Sigmoid colon (tissue), 7 donors: ENCODE results near the gene IRX3. TPM values are rescaled to one million over a fixed set of nuclear protein-coding genes. Genes with fewer than 3 reads are reported as not detected.
A peak's percentile ranks its signal among the peaks of the same experiment; 100 is the strongest.

Source experiments
- DNase-seq: peaks from one replicate; pipeline ENCODE4 v3.0.0-alpha.2; 2019
- H3K27ac ChIP-seq, 4 donors: fragments of 200-600 bp; sonication (generic); one replicate each; pipeline ENCODE4 v1.5.1; 2016 to 2019; ENCODE audit warnings: mild to moderate bottlenecking in 1 of 4
- H3K27me3 ChIP-seq, 3 donors: fragments of 200-600 bp; sonication (generic); one replicate each; pipeline ENCODE4 v1.5.1; 2019; ENCODE audit warnings: mild to moderate bottlenecking in 1 of 3
- H3K36me3 ChIP-seq, 4 donors: fragments of 200-600 bp; sonication (generic); one replicate each; pipeline ENCODE4 v1.5.1; 2016 to 2019
- H3K4me1 ChIP-seq, 4 donors: fragments of 200-600 bp; sonication (generic); one replicate each; pipeline ENCODE4 v1.5.1; 2017 to 2019
- H3K4me3 ChIP-seq, 4 donors: fragments of 200-600 bp; sonication (generic); one replicate each; pipeline ENCODE4 v1.5.1; 2017 to 2019; ENCODE audit warnings: mild to moderate bottlenecking in 2 of 4, moderate library complexity in 1 of 4
- H3K9me3 ChIP-seq, 4 donors: fragments of 200-600 bp in 3 of 4; sonication (generic) in 3 of 4; one replicate each; pipeline versions ENCODE4 v1.5.1 to v1.6.1; 2013 to 2019
- EP300 ChIP-seq, 4 donors: sonication (generic); formaldehyde crosslinking; IDR thresholded peaks; one replicate each; pipeline ENCODE4 v1.6.1; 2017; ENCODE audit warnings: antibody characterized with exemption in 4 of 4
- POLR2A ChIP-seq, 2 donors: fragments of 450-650 bp; IDR thresholded peaks; one replicate each; pipeline ENCODE4 v1.6.1; 2016; ENCODE audit warnings: antibody characterized with exemption in 2 of 2, mild to moderate bottlenecking in 2 of 2, moderate library complexity in 2 of 2
- POLR2AphosphoS5 ChIP-seq, 4 donors: sonication (generic); formaldehyde crosslinking; IDR thresholded peaks; one replicate each; pipeline ENCODE4 v1.6.1; 2017; ENCODE audit warnings: antibody characterized with exemption in 4 of 4
- WGBS, 2 donors: extraction: QIAGEN DNeasy Blood & Tissue Kit; methylation state at CpG; one replicate each; pipeline ENCODE4 v1.1.7; 2013; 5-methylcytosine and 5-hydroxymethylcytosine counted together
- intact Hi-C: fragments of 100-400 bp; cut with DNase I; formaldehyde crosslinking; loops from one replicate; pipeline ENCODE4 v1.15.1; 2023
- polyA plus RNA-seq, 3 donors: library from polyadenylated mRNA; stranded (reverse); fragments of 200-250 nt; gene quantifications; one replicate each; pipeline ENCODE4 v1.2.3, GENCODE V29; 2013
- total RNA-seq, 4 donors: library from RNA; depleted of rRNA; stranded (reverse); fragments of >200 nt; gene quantifications; one replicate each; pipeline ENCODE4 v1.1.0, GENCODE V29; 2016
- TF ChIP-seq, protein P1 (sequence below), 4 experiments: fragments of 450-650 bp in 3 of 4; fragments of 200-600 bp in 1 of 4; IDR thresholded peaks; one replicate each; pipeline ENCODE4 v1.5.1; 2016 to 2019; ENCODE audit warnings: antibody characterized with exemption in 4 of 4, mild to moderate bottlenecking in 3 of 4, moderate library complexity in 2 of 4
- donor health status: healthy with polysubstance abuse.
- donor health status: Bipolar disorder and iron deficiency.
- donor health status: healthy.

Gene IRX3
- total RNA-seq (under 1 TPM in 2 of 4 donors, not detected in 2; 0.27 to 0.33 TPM), polyA plus RNA-seq (under 1 TPM in 1 of 3 donors, not detected in 2; 0.10 TPM)

DNA sequence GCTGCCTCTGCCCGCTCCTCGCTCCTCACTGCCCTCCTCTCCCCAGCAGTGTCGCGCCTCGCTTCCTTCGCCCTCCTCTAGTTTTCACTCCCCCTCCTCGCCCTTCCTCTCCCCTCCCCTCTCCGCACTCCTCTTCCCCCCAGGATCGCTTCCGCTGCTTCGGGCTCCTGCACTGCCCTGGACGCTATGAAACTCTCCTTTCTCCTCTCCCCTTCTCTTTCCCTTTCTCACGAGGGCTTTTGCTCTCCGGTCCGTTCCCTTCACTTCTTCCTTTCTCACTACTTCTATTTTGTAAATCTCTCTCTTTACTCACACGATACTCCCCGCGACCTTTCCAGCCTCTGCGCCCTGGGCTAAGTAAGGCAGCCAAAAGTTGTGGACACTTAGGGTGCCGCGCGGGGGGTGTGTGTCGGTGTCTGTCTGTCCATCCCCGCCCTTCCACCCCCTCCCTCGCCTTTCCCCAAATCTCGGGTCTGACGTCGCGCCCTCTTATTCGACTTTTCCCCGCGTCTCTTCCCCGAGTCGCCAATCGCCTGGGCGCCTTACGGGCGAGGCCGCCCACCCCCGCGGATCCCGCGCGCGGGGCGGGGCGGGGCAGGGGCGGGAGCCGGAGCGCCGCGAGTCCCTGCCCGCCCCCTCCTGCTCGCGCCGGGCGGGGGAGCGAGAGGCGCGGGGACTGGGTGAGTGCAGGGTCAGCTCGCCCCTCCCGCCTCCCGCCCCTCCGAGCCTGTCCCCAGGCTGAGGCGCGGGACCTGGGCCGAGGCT, at the start of gene IRX3:
IRX3 (minus strand) TSS at position 422 of the 765 bp plus-strand sequence. CDS start 737 bp downstream, outside the sequence.
- Histone ChIP-seq H3K9me3 (no peaks in the 10 kb centered on the region), H3K36me3 (no peaks in the 10 kb centered on the region), H3K4me1 (peaks cover 0 to 75% (median 69%) of the 10 kb centered on the region in 4 donors), H3K4me3 (peak within 1 kb of the TSS; percentile 30 to 53 (median 47)), H3K27me3 (peaks cover 85 to 100% (median 99%) of the 10 kb centered on the region in 3 donors), H3K27ac (peak within 1 kb of the TSS in 1 of 4 donors; percentile 49)
- TF ChIP-seq POLR2A (IDR thresholded peaks at IDR 0.05) (no peak), EP300 (IDR thresholded peaks at IDR 0.05) (no peak), POLR2AphosphoS5 (IDR thresholded peaks at IDR 0.05) (no peak)
- TF ChIP-seq, protein P1, sequence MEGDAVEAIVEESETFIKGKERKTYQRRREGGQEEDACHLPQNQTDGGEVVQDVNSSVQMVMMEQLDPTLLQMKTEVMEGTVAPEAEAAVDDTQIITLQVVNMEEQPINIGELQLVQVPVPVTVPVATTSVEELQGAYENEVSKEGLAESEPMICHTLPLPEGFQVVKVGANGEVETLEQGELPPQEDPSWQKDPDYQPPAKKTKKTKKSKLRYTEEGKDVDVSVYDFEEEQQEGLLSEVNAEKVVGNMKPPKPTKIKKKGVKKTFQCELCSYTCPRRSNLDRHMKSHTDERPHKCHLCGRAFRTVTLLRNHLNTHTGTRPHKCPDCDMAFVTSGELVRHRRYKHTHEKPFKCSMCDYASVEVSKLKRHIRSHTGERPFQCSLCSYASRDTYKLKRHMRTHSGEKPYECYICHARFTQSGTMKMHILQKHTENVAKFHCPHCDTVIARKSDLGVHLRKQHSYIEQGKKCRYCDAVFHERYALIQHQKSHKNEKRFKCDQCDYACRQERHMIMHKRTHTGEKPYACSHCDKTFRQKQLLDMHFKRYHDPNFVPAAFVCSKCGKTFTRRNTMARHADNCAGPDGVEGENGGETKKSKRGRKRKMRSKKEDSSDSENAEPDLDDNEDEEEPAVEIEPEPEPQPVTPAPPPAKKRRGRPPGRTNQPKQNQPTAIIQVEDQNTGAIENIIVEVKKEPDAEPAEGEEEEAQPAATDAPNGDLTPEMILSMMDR (IDR thresholded peaks at IDR 0.05) = no peak
- WGBS, 2 donors = 1 to 2% methylated on average over 67 of the region's 67 CpGs
- intact Hi-C loops = loop anchor here (10.0 kb wide), 2 partner anchors 392 to 512 kb away; no protein-coding TSS in a partner anchor
- no peak for DNase-seq

DNA sequence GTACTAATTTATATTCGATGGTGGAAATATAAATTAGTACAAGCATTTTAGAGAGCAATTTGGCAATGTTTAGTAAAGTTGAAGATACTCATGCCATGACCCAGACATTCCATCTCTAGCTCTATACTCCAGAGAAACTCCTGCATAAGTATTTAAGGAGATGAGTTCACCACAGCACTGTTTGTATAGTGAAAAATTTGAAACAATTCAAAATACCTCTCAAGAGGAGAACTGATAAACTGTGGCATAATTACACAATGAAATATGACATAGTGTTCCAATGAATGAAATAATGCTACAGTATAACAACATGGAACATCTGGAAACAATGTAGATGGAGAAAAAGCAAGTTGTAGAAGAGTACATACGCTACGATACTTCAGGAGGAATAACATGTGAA, 48.6 kb upstream of the IRX3 start:
- no peak for DNase-seq
- peaks cover 3 to 43% (median 4%) of the 10 kb centered on the region in 3 donors for H3K27me3 ChIP-seq

DNA sequence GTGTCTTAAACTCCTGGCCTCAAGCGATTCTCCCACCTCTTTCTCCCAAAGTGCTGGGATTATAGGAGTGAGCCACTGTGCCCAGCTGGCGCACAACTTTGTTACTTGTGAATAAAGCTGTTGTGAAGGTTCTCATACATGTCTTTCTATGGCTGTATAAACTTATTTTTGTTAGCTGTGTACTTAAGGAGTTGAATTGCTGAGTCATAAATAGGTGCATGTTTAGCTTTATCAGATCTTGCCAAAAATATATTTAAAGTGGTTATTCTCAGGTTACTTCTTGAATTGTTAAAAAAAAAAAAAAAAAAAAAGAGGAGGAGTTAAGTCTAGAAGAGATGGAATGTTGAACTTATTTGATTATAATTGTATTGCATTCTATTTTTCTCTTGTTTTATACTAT, 47.6 kb upstream of the IRX3 start:
- Histone ChIP-seq H3K4me1 (no peaks in the 10 kb centered on the region), H3K27ac (no peak overlapping the region), H3K4me3 (no peak overlapping the region), H3K9me3 (no peaks in the 10 kb centered on the region), H3K27me3 (peaks cover 3 to 44% (median 4%) of the 10 kb centered on the region in 3 donors), H3K36me3 (no peaks in the 10 kb centered on the region)
- DNase-seq = no peak
- 61 to 90% methylated on average over 2 of the region's 2 CpGs for WGBS, 2 donors
- intact Hi-C loops = no loop called here
- TF ChIP-seq, protein P1 (IDR thresholded peaks at IDR 0.05) = no peak
- TF ChIP-seq POLR2AphosphoS5 (IDR thresholded peaks at IDR 0.05) (no peak), EP300 (IDR thresholded peaks at IDR 0.05) (no peak), POLR2A (IDR thresholded peaks at IDR 0.05) (no peak)

More for the DNA sequence above, 48.6 kb upstream of the IRX3 start:
- no peaks in the 10 kb centered on the region for H3K4me1 ChIP-seq
- TF ChIP-seq EP300 (IDR thresholded peaks at IDR 0.05) = no peak
- TF ChIP-seq, protein P1 (IDR thresholded peaks at IDR 0.05) = no peak
- no peaks in the 10 kb centered on the region for H3K9me3 ChIP-seq
- WGBS, 2 donors = 82 to 86% methylated on average over 3 of the region's 3 CpGs
- H3K4me3 ChIP-seq = no peak overlapping the region
- no peaks in the 10 kb centered on the region for H3K36me3 ChIP-seq
- intact Hi-C loops = no loop called here
- H3K27ac ChIP-seq = no peak overlapping the region

DNA sequence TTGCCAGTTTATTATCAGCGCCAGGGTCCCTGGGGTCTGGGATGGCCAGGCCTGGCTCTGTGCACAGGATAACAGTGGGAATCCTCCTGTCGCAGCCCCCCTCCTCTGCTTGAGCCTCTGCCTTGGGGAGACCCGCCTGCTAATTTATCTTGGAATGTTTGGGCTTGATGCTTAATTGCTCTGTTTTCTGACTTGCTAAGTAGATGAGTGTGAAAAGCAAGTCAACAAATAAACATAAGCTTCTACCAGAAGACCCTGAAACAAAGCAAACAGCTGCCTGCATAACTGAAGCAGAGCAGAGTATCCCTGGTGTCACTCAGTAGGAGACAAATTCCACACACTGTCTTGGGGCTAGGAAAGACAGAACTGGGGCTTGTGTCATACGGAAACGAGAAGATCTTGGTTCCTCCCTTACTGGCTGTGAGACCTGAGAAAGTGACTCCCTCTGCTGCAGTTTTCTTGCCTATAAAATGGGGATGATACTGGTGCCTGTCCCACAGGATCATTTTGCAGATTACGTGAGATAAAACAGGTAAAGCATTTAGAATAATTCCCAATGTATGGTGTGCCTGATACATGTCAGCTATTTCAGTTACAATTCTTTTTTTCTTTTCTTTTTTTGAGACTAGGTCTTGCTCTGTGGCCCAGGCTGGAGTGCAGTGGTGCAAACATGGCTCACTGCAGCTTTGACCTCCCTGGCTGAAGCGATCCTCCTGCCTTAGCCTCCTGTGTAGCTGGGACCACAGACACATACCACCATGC, 44.8 kb upstream of the IRX3 start:
- no peaks in the 10 kb centered on the region for H3K4me1 ChIP-seq
- H3K4me3 ChIP-seq = no peak overlapping the region
- H3K27ac ChIP-seq = no peak overlapping the region
- H3K9me3 ChIP-seq = no peaks in the 10 kb centered on the region
- intact Hi-C loops = no loop called here
- 51 to 67% methylated on average over 7 of the region's 7 CpGs for WGBS, 2 donors
- H3K27me3 ChIP-seq = peaks cover 0 to 25% (median 4%) of the 10 kb centered on the region in 3 donors
- peak; percentile 32 for DNase-seq
- H3K36me3 ChIP-seq = no peaks in the 10 kb centered on the region
- no peak for TF ChIP-seq POLR2A (IDR thresholded peaks at IDR 0.05)
- TF ChIP-seq EP300 (IDR thresholded peaks at IDR 0.05) = no peak
- TF ChIP-seq POLR2AphosphoS5 (IDR thresholded peaks at IDR 0.05) = no peak
- TF ChIP-seq, protein P1 (IDR thresholded peaks at IDR 0.05) = no peak
